ENCODE results near the gene ABHD2.

Gene ABHD2

DNA sequence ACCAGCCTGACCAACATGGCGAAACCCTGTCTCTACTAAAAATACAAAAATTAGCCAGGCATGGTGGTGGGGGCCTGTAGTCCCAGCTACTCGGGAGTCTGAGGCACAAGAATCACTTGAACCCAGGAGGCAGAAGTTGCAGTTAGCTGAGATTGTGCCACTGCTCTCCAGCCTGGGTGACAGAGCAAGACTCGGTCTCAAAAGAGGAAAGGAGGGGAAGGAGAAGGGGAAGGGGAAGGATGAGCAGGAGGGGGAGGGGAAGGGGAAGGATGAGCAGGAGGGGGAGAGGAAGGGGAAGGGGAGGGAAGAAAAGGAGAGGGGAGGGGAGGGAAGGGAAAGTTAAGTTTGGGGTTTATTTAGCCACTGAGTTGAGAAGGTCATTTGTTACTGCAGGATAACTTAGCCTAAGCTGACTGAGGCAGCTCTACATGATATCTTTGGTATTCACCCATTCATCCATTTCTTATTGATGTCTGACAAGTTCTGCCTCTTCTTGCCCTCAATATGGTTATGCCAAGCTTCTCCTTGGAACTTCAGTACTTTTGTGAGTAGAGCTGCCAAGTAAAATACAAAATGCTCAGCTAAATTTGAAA is 15.9 kb upstream of the ABHD2 start:
- TF ChIP-seq, protein P1, sequence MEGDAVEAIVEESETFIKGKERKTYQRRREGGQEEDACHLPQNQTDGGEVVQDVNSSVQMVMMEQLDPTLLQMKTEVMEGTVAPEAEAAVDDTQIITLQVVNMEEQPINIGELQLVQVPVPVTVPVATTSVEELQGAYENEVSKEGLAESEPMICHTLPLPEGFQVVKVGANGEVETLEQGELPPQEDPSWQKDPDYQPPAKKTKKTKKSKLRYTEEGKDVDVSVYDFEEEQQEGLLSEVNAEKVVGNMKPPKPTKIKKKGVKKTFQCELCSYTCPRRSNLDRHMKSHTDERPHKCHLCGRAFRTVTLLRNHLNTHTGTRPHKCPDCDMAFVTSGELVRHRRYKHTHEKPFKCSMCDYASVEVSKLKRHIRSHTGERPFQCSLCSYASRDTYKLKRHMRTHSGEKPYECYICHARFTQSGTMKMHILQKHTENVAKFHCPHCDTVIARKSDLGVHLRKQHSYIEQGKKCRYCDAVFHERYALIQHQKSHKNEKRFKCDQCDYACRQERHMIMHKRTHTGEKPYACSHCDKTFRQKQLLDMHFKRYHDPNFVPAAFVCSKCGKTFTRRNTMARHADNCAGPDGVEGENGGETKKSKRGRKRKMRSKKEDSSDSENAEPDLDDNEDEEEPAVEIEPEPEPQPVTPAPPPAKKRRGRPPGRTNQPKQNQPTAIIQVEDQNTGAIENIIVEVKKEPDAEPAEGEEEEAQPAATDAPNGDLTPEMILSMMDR (IDR thresholded peaks at IDR 0.05; ENCODE audit: low read depth, low read length) = no peak
- no peak overlapping the region for H3K27ac ChIP-seq
- H3K4me3 ChIP-seq (ENCODE audit: low read depth, low read length) = no peak overlapping the region
- H3K27me3 ChIP-seq (ENCODE audit: insufficient read depth, low read depth, severe bottlenecking) = no peaks in the 10 kb centered on the region
- no peaks in the 10 kb centered on the region for H3K36me3 ChIP-seq
- peaks cover 5% of the 10 kb centered on the region for H3K9me3 ChIP-seq (ENCODE audit: severe bottlenecking)
- no peak for DNase-seq

DNA sequence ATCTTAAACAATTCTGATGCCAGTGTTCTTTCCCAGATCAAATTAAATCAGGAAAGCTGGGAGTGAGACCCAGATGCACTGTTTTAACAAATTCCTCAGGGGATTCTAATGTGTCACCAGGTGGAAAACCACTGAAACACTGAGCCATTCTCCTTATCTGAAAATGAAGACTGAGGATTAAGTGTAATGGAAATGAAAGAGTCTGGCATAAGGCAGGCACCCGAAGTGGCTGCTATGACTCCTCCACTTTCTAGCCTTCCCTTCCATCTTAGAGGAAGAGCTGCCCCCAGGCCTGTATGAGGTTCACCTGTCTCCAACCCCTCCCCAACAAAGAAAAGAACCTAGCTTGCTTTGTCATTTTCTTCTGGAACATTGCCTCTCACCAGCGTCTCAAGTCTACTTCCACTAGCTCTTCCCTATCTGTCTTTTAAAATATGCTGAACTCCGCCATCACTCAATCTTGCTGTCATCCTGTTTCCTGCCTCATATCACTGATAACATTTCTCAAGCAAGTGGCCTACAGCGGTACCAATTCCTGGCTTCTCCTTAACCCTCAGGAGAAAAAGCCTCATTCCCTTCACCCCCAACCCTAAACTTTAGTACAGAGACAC is 13.7 kb upstream of the ABHD2 start:
- no peak for DNase-seq
- Histone ChIP-seq H3K4me3 (ENCODE audit: low read depth, low read length) (no peak overlapping the region), H3K9me3 (ENCODE audit: severe bottlenecking) (no peaks in the 10 kb centered on the region), H3K36me3 (no peaks in the 10 kb centered on the region), H3K27ac (no peak overlapping the region), H3K27me3 (ENCODE audit: insufficient read depth, low read depth, severe bottlenecking) (no peaks in the 10 kb centered on the region)
- TF ChIP-seq, protein P1 (IDR thresholded peaks at IDR 0.05; ENCODE audit: low read depth, low read length) = no peak

DNA sequence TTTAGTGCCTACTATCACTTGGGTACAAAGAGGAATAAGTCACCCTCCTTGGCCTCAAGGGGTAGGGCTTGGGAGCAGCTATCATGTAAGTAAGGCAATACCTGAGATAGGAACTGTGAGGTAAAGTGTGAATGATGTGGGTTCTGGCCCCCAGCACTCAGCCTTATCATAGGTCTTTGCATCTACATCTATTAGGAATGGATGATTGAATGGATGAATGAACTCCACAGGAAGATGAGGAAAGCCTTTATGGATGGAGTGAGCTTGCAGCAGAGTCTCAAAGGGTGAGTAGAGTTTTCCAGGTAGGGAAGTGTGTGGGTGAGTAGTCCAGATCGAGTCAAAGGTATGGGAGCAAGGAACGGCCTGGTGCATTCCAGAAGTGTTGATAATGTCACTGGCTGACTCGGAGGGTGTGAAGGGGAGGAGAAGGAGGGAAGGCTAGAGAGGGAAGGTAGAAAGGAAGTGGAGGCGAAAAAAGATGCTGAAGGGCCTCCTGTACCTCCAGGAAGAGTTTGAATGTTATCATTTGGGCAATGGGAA is 13.1 kb upstream of the ABHD2 start:
- TF ChIP-seq, protein P1 (IDR thresholded peaks at IDR 0.05; ENCODE audit: low read depth, low read length) = no peak
- Histone ChIP-seq H3K9me3 (ENCODE audit: severe bottlenecking) (no peaks in the 10 kb centered on the region), H3K27me3 (ENCODE audit: insufficient read depth, low read depth, severe bottlenecking) (no peaks in the 10 kb centered on the region), H3K36me3 (no peaks in the 10 kb centered on the region), H3K27ac (no peak overlapping the region), H3K4me3 (ENCODE audit: low read depth, low read length) (no peak overlapping the region)
- no peak for DNase-seq

- Histone ChIP-seq H3K9me3 (ENCODE audit: severe bottlenecking) (no peaks in the 10 kb centered on the region), H3K27ac (no peak overlapping the region), H3K36me3 (no peaks in the 10 kb centered on the region), H3K27me3 (ENCODE audit: insufficient read depth, low read depth, severe bottlenecking) (no peaks in the 10 kb centered on the region), H3K4me3 (ENCODE audit: low read depth, low read length) (no peak overlapping the region)
- DNase-seq = no peak
- TF ChIP-seq, protein P1 (IDR thresholded peaks at IDR 0.05; ENCODE audit: low read depth, low read length) = no peak
Measured at GRCh38 chr15:89075846-89076245, 12.4 kb upstream of the ABHD2 start.

DNA sequence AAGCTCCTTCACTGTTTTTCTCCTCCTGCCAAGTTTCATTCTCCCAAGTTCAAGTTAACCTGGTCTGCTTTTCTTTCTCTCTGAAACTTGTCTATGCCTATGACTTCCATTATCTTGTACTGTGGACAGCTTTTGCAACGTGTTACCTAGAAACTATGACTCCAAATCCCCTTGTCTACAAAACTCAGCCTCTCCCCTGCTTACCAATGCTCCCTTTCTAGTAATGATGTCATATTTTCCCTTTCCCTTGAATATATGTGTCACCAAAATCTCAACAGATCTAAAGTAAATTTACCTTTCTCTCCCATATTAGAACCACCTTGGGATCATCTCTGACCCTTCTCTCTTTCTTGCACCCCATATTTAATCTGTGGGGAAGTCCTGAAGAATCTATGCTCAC is 10.5 kb upstream of the ABHD2 start:
- H3K36me3 ChIP-seq = no peaks in the 10 kb centered on the region
- H3K9me3 ChIP-seq (ENCODE audit: severe bottlenecking) = no peaks in the 10 kb centered on the region
- H3K4me3 ChIP-seq (ENCODE audit: low read depth, low read length) = no peak overlapping the region
- TF ChIP-seq, protein P1 (IDR thresholded peaks at IDR 0.05; ENCODE audit: low read depth, low read length) = no peak
- H3K27me3 ChIP-seq (ENCODE audit: insufficient read depth, low read depth, severe bottlenecking) = no peaks in the 10 kb centered on the region
- DNase-seq = no peak
- no peak overlapping the region for H3K27ac ChIP-seq
